Epithelial cell of proximal tubule (primary cell): ENCODE results near the gene OXSM. TPM values are rescaled to one million over a fixed set of nuclear protein-coding genes. Genes with fewer than 3 reads are reported as not detected.

Experiments
- DNase-seq: peaks from one replicate; pipeline ENCODE4 v3.0.0-alpha.2; 2011; ENCODE audit warnings: low read depth
- H3K4me3 ChIP-seq: 2 replicates; pipeline ENCODE4 v1.5.1; 2011; ENCODE audit warnings: low read depth, mild to moderate bottlenecking, low read length
- total RNA-seq: library from RNA; depleted of rRNA; stranded (reverse); fragments of >200 nt; gene quantifications from 2 replicates; pipeline ENCODE4 v1.2.3, GENCODE V29; 2015
- TF ChIP-seq, protein P1 (sequence below): conservative IDR thresholded peaks from 2 replicates; pipeline ENCODE4 v1.5.1; 2012; ENCODE audit warnings: low read depth, mild to moderate bottlenecking, low read length

Gene OXSM
- total RNA-seq, 1 donor from 2014 or later, result 7.8 TPM

DNA sequence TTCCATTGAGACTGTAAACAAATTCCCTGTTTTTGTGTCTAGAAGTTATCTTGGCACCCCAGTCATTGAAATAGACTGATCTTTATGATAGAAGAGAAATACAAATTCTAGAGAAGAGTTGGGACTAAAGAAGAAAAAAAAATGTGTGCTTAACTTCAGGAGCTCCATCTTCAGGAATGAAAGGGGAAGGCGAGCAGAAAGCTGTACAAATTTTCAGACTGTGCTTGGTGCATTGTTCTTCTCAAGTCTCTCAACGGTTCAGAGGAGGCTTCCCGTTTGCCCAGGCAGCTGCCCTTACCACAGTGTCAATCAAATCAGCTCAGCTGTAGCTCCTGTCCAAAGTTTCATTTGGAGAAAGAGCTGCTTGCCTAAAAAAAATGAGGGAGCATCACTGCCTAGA, 41.7 kb downstream of the OXSM start:
- TF ChIP-seq, protein P1, sequence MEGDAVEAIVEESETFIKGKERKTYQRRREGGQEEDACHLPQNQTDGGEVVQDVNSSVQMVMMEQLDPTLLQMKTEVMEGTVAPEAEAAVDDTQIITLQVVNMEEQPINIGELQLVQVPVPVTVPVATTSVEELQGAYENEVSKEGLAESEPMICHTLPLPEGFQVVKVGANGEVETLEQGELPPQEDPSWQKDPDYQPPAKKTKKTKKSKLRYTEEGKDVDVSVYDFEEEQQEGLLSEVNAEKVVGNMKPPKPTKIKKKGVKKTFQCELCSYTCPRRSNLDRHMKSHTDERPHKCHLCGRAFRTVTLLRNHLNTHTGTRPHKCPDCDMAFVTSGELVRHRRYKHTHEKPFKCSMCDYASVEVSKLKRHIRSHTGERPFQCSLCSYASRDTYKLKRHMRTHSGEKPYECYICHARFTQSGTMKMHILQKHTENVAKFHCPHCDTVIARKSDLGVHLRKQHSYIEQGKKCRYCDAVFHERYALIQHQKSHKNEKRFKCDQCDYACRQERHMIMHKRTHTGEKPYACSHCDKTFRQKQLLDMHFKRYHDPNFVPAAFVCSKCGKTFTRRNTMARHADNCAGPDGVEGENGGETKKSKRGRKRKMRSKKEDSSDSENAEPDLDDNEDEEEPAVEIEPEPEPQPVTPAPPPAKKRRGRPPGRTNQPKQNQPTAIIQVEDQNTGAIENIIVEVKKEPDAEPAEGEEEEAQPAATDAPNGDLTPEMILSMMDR, result peak; percentile 60
- H3K4me3 ChIP-seq, result no peak overlapping the region
- DNase-seq, result peak; percentile 48

DNA sequence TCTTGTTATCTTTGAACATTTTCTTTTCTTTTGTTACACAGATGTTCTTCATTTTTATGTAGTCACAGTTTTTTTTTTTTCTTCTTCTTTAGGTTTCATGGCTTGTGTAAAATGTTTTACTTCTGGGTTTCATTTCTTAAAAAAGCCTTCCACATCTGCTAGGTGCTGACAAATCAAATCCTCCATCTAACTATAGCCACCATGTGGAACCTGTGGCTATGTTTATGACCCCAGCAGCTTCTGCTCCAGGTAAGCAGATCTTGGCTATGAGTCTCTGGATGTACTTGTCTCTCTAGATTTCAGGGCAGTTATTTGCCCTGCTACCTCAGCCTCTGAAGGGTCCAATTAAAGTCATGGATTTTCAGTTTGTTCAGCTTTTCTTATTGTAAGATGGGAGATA, 44.5 kb downstream of the OXSM start:
- TF ChIP-seq, protein P1, result no peak
- no peak for DNase-seq

DNA sequence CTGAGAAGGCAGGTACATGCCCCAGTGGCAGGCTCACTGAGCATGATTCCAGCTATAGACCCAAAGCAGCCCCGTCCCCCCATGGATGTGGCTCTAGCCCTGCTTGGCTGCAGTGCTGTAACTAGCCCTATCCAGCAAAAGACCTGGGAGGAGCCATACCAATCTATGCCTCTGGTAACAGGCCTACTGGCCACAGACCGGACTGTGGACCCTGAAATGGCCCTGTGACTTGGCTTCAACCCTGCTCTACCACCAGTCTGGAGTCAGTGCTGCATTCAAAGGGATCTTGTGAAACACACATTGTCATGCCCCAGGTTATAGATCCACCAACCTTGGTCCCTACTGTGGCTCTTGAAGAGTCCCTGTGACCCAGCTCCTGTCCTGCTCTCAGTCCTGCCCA, 46.7 kb downstream of the OXSM start:
- DNase-seq, result no peak
- no peak overlapping the region for H3K4me3 ChIP-seq
- TF ChIP-seq, protein P1, result no peak

More for the DNA sequence above, 44.5 kb downstream of the OXSM start:
- no peak overlapping the region for H3K4me3 ChIP-seq

GRCh38 chr3:25837038-25837437, 47.1 kb downstream of the OXSM start:
- DNase-seq, result no peak
- TF ChIP-seq, protein P1, result no peak
- H3K4me3 ChIP-seq, result no peak overlapping the region

- TF ChIP-seq, protein P1, result no peak
- no peak for DNase-seq
- H3K4me3 ChIP-seq, result no peak overlapping the region
Observed at GRCh38 chr3:25840099-25840498, 50.2 kb downstream of the OXSM start.

DNA sequence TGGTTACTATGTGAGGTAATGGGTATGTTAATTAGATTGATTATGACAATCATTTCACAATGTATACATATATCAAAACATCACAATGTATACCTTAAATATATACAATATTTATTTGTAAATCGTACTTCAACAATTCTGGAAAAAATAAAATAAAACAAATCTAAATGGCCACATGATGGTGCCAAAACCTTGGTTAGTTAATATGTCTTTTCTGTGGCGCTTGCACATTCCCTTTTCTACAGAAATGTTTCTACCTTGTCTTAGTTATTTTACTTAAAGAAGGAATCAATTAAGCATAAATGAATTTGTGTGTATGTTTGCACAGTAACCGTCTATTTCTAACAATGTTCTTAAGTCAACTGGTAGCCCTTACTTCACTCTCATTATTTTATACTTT, 53.4 kb downstream of the OXSM start:
- TF ChIP-seq, protein P1, result peak; percentile 40
- H3K4me3 ChIP-seq, result no peak overlapping the region
- no peak for DNase-seq

Other genes starting within 250 kb of the OXSM start
- gene TOP2B, start 125.2 kb upstream of the OXSM start, total RNA-seq, result 68.4 and 81.2 TPM in 2 replicates
- 18.3 and 26.5 TPM in 2 replicates for gene NGLY1, start 6.6 kb upstream of the OXSM start, total RNA-seq